GM18511 (cell line): ENCODE data around the gene NKX2-2.

Source experiments
- ATAC-seq: cut with Tn5 transposase; IDR thresholded peaks from one replicate; pipeline ENCODE4 v1.9.1; 2021; ENCODE audit warnings: mild to moderate bottlenecking, moderate library complexity; ENCODE audit not compliant: unreplicated experiment

The NKX2-2 gene

GRCh38 chr20:21513881-21514540 lies at the start of gene NKX2-2:
Gene NKX2-2 (minus strand): TSS chr20:21514064. CDS start chr20:21513669, 395 bp downstream.
- no peak for ATAC-seq

- no peak for ATAC-seq
These were observed 48.8 kb upstream of the NKX2-2 start for GRCh38 chr20:21562656-21563055.

GRCh38 chr20:21559305-21559704 lies 45.4 kb upstream of the NKX2-2 start:
- no peak for ATAC-seq

- no peak for ATAC-seq
These were observed 43.6 kb upstream of the NKX2-2 start for GRCh38 chr20:21557241-21558020.

GRCh38 chr20:21556398-21556797 lies 42.5 kb upstream of the NKX2-2 start:
- no peak for ATAC-seq

GRCh38 chr20:21555470-21556120 lies 41.7 kb upstream of the NKX2-2 start:
- no peak for ATAC-seq

- no peak for ATAC-seq
These were observed 41.1 kb upstream of the NKX2-2 start for GRCh38 chr20:21554985-21555384.

- no peak for ATAC-seq
These were observed 40.6 kb upstream of the NKX2-2 start for GRCh38 chr20:21554376-21554890.

- ATAC-seq, result no peak
These were observed 36.7 kb upstream of the NKX2-2 start for GRCh38 chr20:21550587-21550986.

- ATAC-seq, result peak; percentile 93
These were observed 34.6 kb upstream of the NKX2-2 start for GRCh38 chr20:21548390-21549035.

GRCh38 chr20:21546355-21546754 lies 32.5 kb upstream of the NKX2-2 start:
- no peak for ATAC-seq

- ATAC-seq, result no peak
These were observed 25.6 kb upstream of the NKX2-2 start for GRCh38 chr20:21539512-21539911.

GRCh38 chr20:21534886-21535285 lies 21.0 kb upstream of the NKX2-2 start:
- ATAC-seq, result no peak

GRCh38 chr20:21534453-21534852 lies 20.6 kb upstream of the NKX2-2 start:
- no peak for ATAC-seq

GRCh38 chr20:21529863-21530262 lies 16.0 kb upstream of the NKX2-2 start:
- no peak for ATAC-seq

- ATAC-seq, result no peak
These were observed 15.0 kb upstream of the NKX2-2 start for GRCh38 chr20:21528870-21529269.

GRCh38 chr20:21527908-21528307 lies 14.0 kb upstream of the NKX2-2 start:
- ATAC-seq, result no peak

GRCh38 chr20:21526776-21527175 lies 12.9 kb upstream of the NKX2-2 start:
- ATAC-seq, result no peak

GRCh38 chr20:21523895-21524294 lies 10.0 kb upstream of the NKX2-2 start:
- no peak for ATAC-seq

GRCh38 chr20:21523281-21523868 lies 9.5 kb upstream of the NKX2-2 start:
- ATAC-seq, result no peak
